ENCODE results near the gene USP26.
"Not testable (repeated sequence)": the region's sequence is repeated elsewhere in the genome, so short reads cannot be mapped to it uniquely, and the experiment has no call there.

The USP26 gene, protein sequence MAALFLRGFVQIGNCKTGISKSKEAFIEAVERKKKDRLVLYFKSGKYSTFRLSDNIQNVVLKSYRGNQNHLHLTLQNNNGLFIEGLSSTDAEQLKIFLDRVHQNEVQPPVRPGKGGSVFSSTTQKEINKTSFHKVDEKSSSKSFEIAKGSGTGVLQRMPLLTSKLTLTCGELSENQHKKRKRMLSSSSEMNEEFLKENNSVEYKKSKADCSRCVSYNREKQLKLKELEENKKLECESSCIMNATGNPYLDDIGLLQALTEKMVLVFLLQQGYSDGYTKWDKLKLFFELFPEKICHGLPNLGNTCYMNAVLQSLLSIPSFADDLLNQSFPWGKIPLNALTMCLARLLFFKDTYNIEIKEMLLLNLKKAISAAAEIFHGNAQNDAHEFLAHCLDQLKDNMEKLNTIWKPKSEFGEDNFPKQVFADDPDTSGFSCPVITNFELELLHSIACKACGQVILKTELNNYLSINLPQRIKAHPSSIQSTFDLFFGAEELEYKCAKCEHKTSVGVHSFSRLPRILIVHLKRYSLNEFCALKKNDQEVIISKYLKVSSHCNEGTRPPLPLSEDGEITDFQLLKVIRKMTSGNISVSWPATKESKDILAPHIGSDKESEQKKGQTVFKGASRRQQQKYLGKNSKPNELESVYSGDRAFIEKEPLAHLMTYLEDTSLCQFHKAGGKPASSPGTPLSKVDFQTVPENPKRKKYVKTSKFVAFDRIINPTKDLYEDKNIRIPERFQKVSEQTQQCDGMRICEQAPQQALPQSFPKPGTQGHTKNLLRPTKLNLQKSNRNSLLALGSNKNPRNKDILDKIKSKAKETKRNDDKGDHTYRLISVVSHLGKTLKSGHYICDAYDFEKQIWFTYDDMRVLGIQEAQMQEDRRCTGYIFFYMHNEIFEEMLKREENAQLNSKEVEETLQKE

DNA sequence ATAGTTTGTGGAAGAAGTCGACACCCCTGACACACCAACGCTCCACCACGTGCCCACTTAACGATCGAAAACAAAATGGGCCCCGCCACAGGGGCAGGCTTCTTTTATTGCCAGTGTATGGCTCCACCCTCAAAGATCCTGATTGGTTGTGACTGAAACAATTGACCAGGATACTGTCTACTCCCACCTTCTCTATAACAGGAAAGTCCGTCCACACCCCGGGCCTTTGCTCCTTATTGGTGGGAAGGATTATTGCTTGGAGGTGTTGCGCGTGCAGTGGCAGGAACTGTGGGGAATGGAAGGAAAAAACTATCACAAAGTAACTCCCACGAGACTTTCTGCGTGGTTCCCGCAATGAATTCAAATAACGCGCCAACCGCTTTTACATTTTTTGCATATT, at the start of gene USP26:
Gene USP26 (minus strand): TSS at position 79 of the 400 bp plus-strand sequence. CDS start 68,889 bp downstream, outside the sequence.
- DNase-seq: no peak

DNA sequence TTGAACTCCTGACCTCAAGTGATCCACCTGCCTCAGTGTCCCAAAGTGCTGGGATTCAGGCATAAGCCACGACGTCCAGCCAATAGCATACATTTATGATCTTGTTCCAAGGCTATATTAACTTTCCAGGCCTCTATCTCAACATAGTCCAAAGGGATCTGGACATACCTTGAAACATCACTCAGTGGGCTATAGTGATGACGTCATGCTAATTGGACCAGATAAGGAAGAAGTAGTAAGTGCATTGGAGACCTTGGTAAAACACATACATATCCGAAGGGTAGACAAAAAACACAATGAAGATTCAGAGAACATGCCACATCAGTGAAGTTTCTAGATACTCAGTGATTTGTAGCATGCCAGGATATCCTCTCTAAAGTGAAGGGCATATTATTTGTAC, 37.4 kb upstream of the USP26 start:
- no peak for DNase-seq

DNA sequence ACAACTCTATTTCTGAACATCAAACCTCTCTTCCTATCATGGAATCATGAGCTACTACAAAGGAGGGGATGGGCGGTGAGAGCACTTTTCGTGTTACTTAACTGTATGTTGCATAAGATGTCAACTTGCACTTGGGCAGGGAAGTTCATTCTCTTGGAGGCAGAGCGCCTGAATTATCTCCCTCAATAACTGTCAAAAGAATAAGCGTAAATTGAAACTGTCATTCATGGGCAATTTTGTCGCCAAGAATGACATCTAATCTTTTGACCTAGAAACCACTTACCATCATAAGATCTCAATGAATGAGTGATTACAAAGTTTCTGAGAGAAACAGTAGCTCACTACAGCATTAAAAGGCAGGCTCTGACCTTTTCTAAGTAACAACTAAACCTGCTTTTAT, 23.5 kb upstream of the USP26 start:
- DNase-seq: no peak

DNA sequence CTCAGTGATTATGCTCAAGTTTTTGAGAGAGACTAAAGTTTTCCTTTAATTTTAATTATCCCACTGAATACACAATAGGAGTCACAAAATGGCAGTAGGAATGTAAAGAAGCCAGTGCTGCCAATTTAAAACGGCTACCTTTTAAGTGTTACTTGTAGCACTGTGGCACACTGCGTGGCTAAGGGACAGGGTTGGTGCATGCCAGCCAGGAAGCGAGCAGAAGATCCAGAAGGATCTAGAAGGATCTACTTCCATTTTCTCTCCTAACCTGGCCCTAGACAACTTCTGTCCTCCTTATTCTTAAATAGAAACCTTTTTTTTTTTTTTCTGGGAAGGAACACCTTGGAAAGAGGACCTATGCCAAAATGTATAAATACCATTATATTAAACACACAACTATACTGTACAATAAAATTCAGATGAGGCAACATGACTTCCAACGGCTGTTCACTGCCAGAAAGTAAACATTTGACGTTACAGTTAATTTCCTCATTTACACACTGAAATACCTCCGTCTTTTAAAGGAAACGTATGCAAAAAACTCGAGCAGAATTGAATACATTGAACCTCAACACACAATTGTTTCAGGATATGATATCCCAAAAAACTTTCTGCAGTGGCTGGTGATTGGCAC, 2.7 kb downstream of the USP26 start:
- DNase-seq: no peak

DNA sequence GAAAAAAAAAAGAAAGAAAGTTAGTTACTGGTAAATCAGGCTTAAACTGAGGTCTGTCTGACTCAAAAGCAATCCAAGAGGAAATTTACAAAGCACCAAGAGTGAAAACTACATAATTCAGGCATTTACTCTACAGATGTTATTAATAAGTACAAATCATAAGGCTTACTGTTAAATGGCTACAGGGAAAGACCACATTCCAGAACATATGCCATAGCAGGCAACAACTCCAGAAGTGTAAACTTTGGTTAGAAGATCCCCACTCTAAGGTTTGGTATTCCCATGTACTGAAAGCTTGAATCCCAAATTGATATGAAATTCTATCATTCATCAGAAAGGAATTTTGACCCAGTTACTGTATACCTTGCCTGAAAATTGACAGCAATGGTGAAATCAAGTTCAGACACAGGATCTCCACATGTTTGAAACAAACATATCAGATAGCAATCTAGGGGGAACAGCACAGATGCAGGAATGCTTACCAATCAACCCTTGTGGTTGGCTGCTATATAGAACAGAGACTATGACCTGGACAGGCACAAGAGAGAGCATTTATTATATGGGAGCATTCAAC, 6.6 kb downstream of the USP26 start:
- DNase-seq: no peak

DNA sequence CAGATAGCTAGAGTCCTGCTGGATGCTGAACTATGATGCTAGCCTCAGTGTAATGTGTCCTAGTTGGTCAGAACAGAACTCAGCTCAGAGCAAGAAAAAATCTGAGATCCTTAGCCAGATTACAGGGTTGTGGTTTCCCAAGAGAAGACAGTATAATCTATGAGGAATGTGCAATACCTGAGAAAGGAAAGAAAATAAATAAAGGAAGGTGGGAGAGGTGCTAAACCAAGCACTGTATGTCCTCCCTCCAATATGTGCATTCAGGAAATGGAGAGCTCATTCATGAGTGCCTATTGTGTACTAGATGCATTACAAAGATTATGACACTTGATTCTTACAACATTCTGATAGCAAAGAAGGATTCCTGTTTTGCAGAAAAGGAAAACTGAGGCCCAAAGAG, 7.5 kb downstream of the USP26 start:
- no peak for DNase-seq

DNA sequence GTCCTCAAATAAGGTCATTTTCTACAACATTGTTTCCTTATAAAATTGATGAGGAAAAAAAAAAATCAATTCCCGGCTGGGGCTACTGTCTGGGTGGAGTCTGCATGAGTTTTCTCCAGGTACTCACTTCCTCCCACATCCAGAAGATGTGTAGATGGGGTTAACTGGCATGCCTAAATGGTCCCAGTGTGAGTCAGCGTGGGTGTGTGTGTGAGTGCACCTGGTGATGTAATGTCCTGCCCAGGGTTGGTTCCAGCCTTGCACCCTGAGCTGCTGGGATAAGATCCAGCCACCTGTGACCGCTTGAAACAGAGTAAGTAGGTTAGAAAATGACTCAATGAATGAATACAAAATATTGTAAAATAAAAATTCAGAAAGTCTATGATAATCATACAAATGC, 11.1 kb downstream of the USP26 start:
- no peak for DNase-seq

DNA sequence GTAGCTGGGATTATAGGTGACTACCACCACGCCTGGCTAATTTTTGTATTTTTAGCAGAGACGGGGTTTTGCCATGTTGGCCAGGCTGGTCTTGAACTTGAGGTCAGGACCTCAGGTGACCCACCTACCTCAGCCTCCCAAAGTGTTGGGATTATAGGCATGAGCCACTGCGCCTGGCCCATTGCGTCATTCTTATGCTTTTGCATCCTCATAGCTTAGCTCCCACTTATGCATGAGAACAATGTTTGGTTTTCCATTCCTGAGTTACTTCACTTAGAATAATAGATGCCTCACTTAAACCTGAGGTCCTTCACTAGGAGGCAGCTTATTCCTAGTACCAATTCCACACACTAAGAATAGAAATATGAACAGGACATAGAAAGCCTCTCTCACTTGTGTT, 11.9 kb downstream of the USP26 start:
- DNase-seq: not testable (repeated sequence)

DNA sequence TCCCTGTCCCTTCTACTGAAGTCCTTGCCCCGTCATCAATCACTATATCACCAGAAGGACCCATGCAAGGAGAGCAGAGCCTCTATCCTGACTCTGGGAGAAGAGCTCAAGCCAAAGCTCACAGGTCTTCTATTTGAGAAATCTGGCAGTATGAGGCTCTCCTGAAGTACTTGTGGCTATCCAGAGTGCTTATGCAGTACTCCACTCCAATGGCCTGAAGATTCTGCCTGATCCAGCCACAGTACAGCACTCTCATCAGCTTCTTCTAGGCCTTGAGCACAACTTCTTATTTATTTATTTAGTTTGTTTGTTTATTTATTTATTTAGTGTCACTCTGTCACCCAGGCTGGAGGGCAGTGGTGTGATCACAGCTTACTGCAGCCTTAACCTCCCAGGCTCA, 13.0 kb downstream of the USP26 start:
- no peak for DNase-seq

DNA sequence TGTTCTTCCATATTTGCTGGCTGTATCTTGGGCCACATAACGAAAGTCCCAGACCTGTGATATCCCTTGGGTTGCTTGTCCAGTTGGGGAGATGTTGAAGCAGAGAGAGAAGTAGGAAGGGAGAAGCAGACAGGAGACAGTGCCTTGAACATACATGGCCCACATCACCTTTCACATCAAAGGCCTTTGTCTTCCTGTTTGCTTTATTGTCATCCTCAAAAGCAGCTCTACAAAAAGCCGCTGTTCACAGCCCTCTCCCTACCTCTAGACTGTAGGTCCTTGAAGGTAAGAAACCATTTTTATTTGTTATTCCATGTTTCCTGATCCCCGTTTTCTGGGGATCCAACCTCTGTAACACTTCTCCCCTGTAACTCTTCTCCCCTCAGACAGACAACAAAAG, 14.9 kb downstream of the USP26 start:
- DNase-seq: no peak

DNA sequence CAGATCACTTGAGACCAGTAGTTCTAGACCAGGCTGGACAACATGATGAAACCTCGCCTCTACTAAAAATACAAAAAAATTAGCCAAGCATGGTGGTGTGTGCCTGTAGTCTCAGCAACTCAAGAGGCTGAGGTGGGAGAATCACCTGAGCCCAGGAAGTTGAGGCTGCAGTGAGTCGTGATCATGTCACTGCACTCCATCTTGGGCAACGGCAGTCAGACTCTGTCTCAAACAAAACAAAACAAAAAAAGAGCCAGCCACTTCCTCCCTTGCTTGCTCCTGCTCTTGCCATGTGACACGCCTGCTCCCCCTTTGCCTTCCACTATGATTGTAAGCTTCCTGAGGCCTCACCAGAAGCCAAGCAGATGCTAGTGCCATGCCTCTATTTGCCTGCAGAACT, 19.1 kb downstream of the USP26 start:
- DNase-seq: not testable (repeated sequence)

DNA sequence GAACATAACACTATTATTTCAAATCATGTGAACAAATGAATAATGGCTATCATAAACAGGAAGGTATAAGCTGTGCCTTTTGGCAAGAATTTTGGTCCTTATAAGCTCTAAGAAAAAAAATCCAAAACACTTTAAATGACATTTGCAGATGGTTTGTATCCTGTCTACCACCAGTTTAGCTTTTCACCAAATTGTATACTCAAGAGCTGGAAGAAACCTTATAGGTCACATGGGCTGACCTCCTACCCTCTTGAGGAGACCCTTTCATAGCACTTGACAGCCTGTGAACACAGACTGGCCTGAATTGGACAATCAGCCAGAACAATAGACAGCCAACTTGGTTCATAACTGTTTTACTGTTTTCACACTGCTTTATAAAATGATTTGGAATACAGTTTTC, 24.3 kb downstream of the USP26 start:
- no peak for DNase-seq

DNA sequence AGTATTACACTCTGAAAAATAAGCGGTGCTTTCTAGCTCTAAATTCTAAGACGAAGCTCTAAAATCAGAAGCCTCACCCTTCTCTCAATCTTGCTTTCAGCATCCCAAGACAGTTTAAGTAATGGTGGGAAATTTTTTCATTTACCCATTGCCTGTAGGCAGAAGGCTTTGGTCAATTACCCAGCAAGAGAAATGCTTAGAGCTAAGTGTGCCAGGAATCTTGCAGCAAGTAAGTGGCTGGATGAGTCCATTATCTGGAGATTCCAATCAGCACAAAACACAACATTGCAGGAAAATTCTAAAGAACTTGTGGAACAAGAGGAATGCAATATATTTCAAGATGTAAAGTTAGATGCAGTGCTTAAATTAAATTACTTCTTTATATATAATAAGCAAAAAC, 28.4 kb downstream of the USP26 start:
- no peak for DNase-seq

DNA sequence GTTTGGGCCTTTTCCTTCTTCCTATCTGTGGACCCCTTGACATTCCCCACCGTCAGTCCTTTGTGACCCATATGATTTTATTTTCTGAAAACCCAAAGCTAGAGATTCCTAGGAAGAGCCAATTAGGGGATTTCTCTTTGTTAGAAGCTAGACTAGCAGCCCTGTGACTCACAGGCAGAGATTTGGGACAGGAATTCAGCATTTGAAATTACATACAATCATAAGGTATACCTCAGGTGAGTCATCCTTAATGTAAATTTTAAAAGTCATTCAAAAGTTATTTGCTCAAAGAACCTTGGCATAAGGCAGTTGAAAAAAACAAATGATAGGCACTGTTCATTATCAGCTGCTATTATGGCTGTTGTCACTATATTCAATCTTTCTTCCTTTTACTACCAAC, 40.6 kb downstream of the USP26 start:
- DNase-seq: no peak

DNA sequence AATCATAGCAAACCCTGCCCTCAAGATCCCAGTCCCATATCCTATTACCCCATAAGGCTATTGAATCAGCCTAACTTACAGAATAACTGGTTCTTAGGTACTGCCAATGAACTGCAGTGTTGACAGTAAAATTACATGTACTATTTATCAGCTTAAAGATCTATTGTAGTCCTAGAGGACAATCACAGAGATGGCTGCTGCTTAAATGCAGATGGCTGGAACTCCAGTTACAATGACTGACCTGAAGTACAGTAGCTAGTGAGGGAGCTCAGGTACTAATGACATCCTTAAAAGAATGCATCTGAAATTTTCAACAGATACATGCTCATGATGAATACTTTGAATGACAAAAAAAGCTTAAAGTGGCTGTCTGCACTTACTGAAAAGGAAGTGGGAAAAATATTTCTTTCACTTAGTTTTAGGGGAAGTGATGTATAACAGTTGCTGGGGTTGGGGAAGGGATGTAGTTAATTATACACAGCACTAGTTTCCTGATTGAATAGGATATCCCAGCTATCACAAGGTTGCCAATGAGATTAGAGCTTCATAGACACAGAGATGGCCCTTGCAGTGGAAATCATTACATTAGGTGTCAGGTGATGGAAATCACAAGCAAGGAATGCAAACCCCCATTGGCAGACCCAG, 42.0 kb downstream of the USP26 start:
- DNase-seq: no peak

DNA sequence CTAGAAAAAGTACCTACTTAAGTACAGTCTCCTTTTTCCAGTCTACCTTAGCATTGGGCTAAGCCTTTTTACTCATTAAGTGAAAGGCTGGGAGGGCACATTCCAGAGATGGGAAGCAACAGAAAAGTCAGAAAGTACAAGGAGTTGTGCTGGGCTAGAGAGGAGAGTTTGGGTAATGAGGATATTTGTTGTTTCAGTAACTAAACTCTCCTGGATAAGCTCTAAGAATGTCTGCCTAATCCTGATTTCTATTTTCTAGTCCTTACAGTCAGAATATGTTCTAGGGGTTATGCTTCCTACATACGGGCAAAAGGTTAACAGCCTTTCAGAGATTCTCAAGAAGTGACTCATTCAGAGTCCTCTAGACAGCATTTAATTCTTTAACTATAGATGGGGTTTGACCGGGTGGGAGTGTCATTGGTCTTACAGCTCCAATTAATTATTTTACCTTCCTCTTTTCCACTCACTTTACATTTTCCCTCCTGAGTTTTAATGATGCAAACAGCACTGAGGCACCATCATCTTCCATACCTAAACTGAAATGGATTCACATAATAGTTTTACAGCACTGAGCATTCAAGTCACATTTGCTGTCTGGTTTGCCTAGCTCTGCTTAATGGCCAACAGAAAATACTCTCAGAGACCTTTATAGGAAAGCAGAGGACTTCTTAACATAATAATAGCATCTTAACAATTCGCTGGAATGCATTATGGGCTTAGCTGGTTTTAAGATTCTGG, 42.9 kb downstream of the USP26 start:
- no peak for DNase-seq

DNA sequence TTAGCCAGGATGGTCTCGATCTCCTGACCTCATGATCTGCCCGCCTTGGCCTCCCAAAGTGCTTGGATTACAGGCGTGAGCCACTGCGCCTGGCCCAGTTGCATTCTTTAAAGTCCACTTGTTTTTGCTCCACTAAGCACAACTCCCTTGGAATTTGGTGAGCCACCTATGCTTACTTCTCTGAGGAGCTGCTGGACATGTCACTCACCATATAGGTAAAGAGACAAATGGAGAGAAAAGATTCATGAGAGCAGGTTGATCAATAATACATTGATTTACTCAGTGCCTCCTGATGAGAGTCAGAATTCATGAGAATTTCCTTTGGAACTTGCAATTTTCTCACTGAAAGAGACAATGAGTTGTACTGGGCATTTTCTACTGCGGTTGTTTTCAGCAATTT, 48.2 kb downstream of the USP26 start:
- DNase-seq: no peak

DNA sequence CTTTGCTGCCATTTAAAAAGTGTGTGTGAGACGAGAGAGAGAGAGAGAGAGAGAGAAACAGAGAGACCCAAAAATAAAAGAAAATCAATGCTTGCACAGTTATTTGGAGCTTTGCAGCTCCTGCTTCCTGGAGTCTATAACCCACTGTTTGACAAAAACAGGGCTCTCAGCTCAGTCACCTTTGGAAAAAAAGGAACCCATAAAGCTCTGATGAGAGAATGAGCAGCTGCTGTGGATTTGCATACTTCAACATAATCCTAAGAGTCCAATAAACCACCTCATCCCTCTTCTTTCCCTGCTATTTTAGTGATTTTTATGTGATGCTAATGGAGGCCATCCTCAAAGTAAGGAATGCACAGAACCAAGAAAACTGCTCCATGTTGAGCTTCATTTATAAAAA, 50.3 kb downstream of the USP26 start:
- no peak for DNase-seq

DNA sequence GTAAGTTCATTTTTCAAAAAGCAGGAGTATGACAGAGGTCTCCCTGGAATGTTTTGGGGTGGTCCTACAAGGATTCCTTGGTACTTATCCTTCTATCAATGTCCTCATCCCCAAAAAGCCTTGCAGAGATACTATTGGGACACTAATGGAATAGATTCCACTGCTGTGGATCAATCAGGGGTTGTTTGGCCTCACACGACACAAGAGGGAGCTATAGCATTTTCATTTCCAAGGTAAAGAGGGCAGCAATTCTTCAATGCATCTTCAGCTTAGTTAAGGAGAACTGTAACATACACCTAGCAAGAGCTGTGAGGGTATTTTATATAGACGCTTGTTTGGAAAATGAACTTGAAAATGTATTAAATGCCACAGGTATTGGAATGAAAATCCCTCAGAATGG, 50.9 kb downstream of the USP26 start:
- peak; percentile 2 for DNase-seq

DNA sequence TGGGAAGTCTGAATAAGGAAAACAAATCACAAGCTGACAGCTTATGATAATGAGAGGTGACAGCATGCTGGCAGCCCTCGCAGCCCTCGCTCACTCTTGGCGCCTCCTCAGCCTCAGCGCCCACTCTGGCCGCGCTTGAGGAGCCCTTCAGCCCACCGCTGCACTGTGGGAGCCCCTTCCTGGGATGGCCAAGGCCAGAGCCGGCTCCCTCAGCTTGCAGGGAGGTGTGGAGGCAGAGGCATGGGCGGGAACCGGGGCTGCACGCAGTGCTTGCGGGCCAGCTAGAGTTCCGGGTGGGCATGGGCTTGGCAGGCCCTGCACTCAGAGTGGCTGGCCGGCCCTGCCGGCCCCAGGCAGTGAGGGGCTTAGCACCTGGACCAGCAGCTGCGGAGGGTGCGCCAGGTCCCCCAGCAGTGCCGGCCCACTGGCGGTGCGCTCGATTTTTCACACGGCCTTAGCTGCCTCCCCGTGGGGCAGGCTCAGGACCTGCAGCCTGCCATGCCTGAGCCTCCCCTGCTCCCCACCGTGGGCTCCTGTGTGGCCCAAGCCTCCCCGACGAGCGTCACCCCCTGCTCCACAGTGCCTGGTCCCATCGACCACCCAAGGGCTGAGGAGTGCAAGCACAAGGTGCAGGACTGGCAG, 52.6 kb downstream of the USP26 start:
- DNase-seq: not testable (repeated sequence)

DNA sequence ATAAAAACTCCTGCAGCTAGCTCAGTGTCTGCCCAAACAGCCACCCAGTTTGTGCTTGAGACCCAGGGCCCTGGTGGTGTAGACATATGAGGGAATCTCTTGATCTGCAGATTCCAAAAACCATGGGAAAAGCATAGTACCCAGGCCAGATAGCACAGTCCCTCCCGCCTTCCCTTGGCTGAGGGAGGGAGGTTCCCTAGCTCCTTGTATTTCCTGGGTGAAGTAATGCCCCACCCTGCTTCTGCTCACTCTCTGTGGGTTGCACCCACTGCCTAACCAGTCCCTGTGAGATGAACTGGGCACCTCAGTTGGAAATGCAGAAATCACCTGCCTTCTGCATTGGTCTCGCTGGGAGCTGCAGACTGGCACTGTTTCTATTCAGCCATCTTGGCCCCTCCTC, 54.6 kb downstream of the USP26 start:
- no peak for DNase-seq
